Kidney glomerular epithelial cell (primary cell): ENCODE results near the gene PTPRN2.
"Not testable (repeated sequence)": the region's sequence is repeated elsewhere in the genome, so short reads cannot be mapped to it uniquely, and the experiment has no call there.

Source experiments
- DNase-seq: peaks from one replicate; lab custom pipeline; 2025; lab: John Stamatoyannopoulos, UW

Gene PTPRN2

GRCh38 chr7:157952050-157952667, 635.5 kb downstream of the PTPRN2 start:
- DNase-seq: no peak

- DNase-seq: no peak
Observed at GRCh38 chr7:157951300-157952049, 636.1 kb downstream of the PTPRN2 start.

- DNase-seq: no peak
Observed at GRCh38 chr7:157949711-157950110, 637.9 kb downstream of the PTPRN2 start.

- no peak for DNase-seq
Observed at GRCh38 chr7:157947504-157947903, 640.1 kb downstream of the PTPRN2 start.

- no peak for DNase-seq
Observed at GRCh38 chr7:157946398-157947060, 641.1 kb downstream of the PTPRN2 start.

- no peak for DNase-seq
Observed at GRCh38 chr7:157945401-157945800, 642.2 kb downstream of the PTPRN2 start.

- DNase-seq: no peak
Observed at GRCh38 chr7:157944734-157945291, 642.8 kb downstream of the PTPRN2 start.

GRCh38 chr7:157944051-157944450, 643.6 kb downstream of the PTPRN2 start:
- no peak for DNase-seq

DNA sequence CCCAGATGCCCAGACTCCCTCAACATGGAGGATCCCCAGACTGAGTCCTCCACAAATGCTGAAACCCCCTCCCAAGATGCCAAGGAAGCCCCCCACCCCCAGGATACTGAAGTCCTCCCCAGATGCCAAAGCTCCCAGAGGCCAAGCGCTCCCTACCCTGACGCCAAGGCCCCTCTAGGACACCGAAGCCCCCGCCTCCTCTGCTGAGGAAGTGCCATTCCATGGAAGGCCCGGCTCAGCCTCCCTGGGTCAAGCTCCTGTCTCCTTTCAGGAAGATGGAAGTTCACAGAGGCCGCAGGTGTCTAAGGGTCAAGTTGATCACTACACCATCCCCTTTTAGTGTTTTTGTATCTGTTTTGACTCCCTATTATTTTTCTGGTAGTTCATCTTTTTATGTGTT, 644.1 kb downstream of the PTPRN2 start:
- no peak for DNase-seq

GRCh38 chr7:157941210-157941609, 646.4 kb downstream of the PTPRN2 start:
- no peak for DNase-seq

DNA sequence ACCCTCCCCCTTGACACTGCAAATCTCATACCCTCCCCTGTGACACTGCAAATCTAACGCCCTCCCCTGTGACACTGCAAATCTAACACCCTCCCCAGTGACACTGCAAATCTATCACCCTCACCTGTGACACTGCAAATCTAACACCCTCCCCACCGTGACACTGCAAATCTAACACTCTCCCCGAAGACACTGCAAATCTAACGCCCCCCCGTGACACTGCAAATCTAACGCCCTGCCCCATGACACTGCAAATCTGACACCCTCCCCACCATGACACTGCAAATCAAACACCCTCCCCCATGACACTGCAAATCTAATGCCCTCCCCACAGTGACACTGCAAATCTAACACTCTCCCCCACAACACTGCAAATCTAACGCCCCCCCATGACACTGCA, 647.1 kb downstream of the PTPRN2 start:
- no peak for DNase-seq

GRCh38 chr7:157938211-157938610, 649.4 kb downstream of the PTPRN2 start:
- DNase-seq: no peak

GRCh38 chr7:157937406-157937805, 650.2 kb downstream of the PTPRN2 start:
- no peak for DNase-seq

GRCh38 chr7:157936976-157937375, 650.6 kb downstream of the PTPRN2 start:
- no peak for DNase-seq

GRCh38 chr7:157935721-157936120, 651.9 kb downstream of the PTPRN2 start:
- DNase-seq: not testable (repeated sequence)

GRCh38 chr7:157933219-157934155, 654.1 kb downstream of the PTPRN2 start:
- not testable (repeated sequence) for DNase-seq

GRCh38 chr7:157932498-157933218, 655.0 kb downstream of the PTPRN2 start:
- DNase-seq: no peak

GRCh38 chr7:157930926-157931466, 656.6 kb downstream of the PTPRN2 start:
- DNase-seq: no peak

DNA sequence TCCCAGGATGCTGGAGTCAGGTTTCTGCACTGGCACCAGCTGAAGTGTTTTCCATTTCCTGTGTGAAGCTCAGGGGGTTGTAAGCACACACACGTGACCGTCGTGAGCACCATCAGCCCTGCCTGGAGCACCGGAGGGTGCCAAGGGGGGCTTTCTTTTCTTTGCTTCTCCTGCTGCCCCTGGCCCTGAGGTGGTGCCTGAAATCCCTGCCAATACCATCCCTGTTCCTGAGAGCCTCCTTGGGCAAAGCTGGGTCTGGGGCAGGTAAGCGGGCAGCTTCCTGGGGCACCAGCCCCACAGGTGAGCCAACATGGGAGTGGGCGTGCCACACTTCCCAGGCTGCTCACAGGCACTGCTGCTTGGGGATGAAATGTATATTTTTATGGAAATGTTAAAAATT, 657.2 kb downstream of the PTPRN2 start:
- no peak for DNase-seq

DNA sequence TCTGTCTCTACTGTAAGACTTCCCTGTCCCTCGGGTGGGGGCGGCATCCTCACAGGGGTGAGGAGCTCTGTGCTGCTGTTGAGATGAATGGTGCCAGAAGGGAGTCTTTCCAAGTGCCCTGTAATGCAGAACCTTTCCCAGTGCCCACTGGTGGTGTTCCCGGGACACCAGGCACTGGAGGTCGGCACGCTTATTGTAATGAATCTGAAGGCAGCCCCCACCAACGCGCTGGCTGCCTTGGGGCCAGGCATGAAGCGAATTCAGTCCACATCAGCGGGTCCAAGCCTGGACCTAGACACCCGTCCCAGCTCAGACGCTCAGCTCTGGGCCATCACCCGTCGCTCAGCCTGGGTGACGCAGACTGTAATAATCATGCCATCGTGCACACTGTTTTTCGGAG, 658.0 kb downstream of the PTPRN2 start:
- DNase-seq: no peak
